Subcutaneous abdominal adipose tissue (tissue), 5 donors: ENCODE measurements around the gene FBL.
"Not testable (repeated sequence)": the region's sequence is repeated elsewhere in the genome, so short reads cannot be mapped to it uniquely, and the experiment has no call there.

Experiments
- H3K27ac ChIP-seq: one replicate; pipeline ENCODE4 v1.7.0; 2013; ENCODE audit warnings: low read depth, mild to moderate bottlenecking, inconsistent platforms, low read length, moderate library complexity
- H3K27me3 ChIP-seq, 5 donors: one replicate each; pipeline ENCODE4 v1.7.0; 2013; ENCODE audit warnings: low read length in 5 of 5, inconsistent platforms in 1 of 5; ENCODE audit not compliant: control insufficient read depth in 5 of 5, insufficient read depth in 4 of 5
- H3K36me3 ChIP-seq, 5 donors: one replicate each; pipeline ENCODE4 v1.7.0; 2013; ENCODE audit warnings: low read length in 5 of 5; ENCODE audit not compliant: control insufficient read depth in 5 of 5, insufficient read depth in 5 of 5
- H3K4me1 ChIP-seq, 5 donors: one replicate each; pipeline ENCODE4 v1.7.0; 2013; ENCODE audit warnings: low read length in 5 of 5, mild to moderate bottlenecking in 3 of 5, moderate library complexity in 1 of 5; ENCODE audit not compliant: control insufficient read depth in 5 of 5, insufficient read depth in 5 of 5
- H3K4me3 ChIP-seq, 5 donors: one replicate each; pipeline ENCODE4 v1.7.0; 2013; ENCODE audit warnings: low read length in 5 of 5, low read depth in 1 of 5
- H3K9ac ChIP-seq, 5 donors: one replicate each; pipeline ENCODE4 v1.7.0; 2013; ENCODE audit warnings: low read length in 5 of 5, mild to moderate bottlenecking in 4 of 5, moderate library complexity in 3 of 5
- H3K9me3 ChIP-seq, 5 donors: one replicate each; pipeline ENCODE4 v1.7.0; 2013; ENCODE audit warnings: low read length in 5 of 5; ENCODE audit not compliant: control insufficient read depth in 5 of 5
- donor health status: healthy.
- donor health status: healthy.
- donor health status: healthy.
- donor health status: healthy.
- donor health status: healthy.

The FBL gene

GRCh38 chr19:39887456-39887951, 41.3 kb upstream of the FBL start:
- H3K4me3 ChIP-seq, H3K36me3 ChIP-seq, H3K27ac ChIP-seq, H3K4me1 ChIP-seq, H3K9ac ChIP-seq, H3K9me3 ChIP-seq: not testable (repeated sequence)
- peaks cover under 1 to 12% (median 5%) of the 10 kb centered on the region in 5 donors for H3K27me3 ChIP-seq

- H3K27ac ChIP-seq, H3K27me3 ChIP-seq, H3K9ac ChIP-seq, H3K4me1 ChIP-seq, H3K9me3 ChIP-seq, H3K4me3 ChIP-seq, H3K36me3 ChIP-seq: not testable (repeated sequence)
Observed at GRCh38 chr19:39885821-39886554, 39.8 kb upstream of the FBL start.

- not testable (repeated sequence) for H3K36me3 ChIP-seq, H3K4me1 ChIP-seq, H3K27me3 ChIP-seq, H3K9ac ChIP-seq, H3K4me3 ChIP-seq, H3K9me3 ChIP-seq, H3K27ac ChIP-seq
Observed at GRCh38 chr19:39884721-39885120, 38.5 kb upstream of the FBL start.

- not testable (repeated sequence) for H3K9me3 ChIP-seq, H3K27ac ChIP-seq, H3K9ac ChIP-seq, H3K27me3 ChIP-seq, H3K36me3 ChIP-seq, H3K4me1 ChIP-seq, H3K4me3 ChIP-seq
Observed at GRCh38 chr19:39882645-39883044, 36.5 kb upstream of the FBL start.

GRCh38 chr19:39881495-39882110, 35.4 kb upstream of the FBL start:
- not testable (repeated sequence) for H3K4me1 ChIP-seq, H3K4me3 ChIP-seq, H3K9ac ChIP-seq, H3K36me3 ChIP-seq, H3K27ac ChIP-seq, H3K27me3 ChIP-seq, H3K9me3 ChIP-seq

- H3K9ac ChIP-seq, H3K27me3 ChIP-seq, H3K27ac ChIP-seq, H3K36me3 ChIP-seq, H3K4me1 ChIP-seq, H3K9me3 ChIP-seq, H3K4me3 ChIP-seq: not testable (repeated sequence)
Observed at GRCh38 chr19:39880241-39880640, 34.1 kb upstream of the FBL start.

GRCh38 chr19:39879796-39880195, 33.6 kb upstream of the FBL start:
- not testable (repeated sequence) for H3K9ac ChIP-seq, H3K4me3 ChIP-seq, H3K9me3 ChIP-seq, H3K4me1 ChIP-seq, H3K27ac ChIP-seq, H3K36me3 ChIP-seq, H3K27me3 ChIP-seq

- not testable (repeated sequence) for H3K36me3 ChIP-seq, H3K9me3 ChIP-seq, H3K27me3 ChIP-seq, H3K4me1 ChIP-seq, H3K27ac ChIP-seq, H3K9ac ChIP-seq, H3K4me3 ChIP-seq
Observed at GRCh38 chr19:39878866-39879265, 32.7 kb upstream of the FBL start.

- no peaks in the 10 kb centered on the region for H3K4me1 ChIP-seq
- no peak overlapping the region for H3K4me3 ChIP-seq
- no peaks in the 10 kb centered on the region for H3K36me3 ChIP-seq
- no peak overlapping the region for H3K27ac ChIP-seq
- peaks cover 0 to 6% (median 0%) of the 10 kb centered on the region in 5 donors for H3K27me3 ChIP-seq
- no peaks in the 10 kb centered on the region for H3K9me3 ChIP-seq
- H3K9ac ChIP-seq = no peak overlapping the region
Observed at GRCh38 chr19:39878398-39878797, 32.2 kb upstream of the FBL start.

- H3K27me3 ChIP-seq, H3K4me3 ChIP-seq, H3K4me1 ChIP-seq, H3K36me3 ChIP-seq, H3K9ac ChIP-seq, H3K27ac ChIP-seq, H3K9me3 ChIP-seq: not testable (repeated sequence)
Observed at GRCh38 chr19:39877982-39878381, 31.8 kb upstream of the FBL start.
